Esophagus (tissue), 2 donors: ENCODE data around the gene CES2. TPM values are rescaled to one million over a fixed set of nuclear protein-coding genes. Genes with fewer than 3 reads are reported as not detected.
"Not testable (repeated sequence)": the region's sequence is repeated elsewhere in the genome, so short reads cannot be mapped to it uniquely, and the experiment has no call there.

Source experiments
- H3K27ac ChIP-seq, 2 donors: one replicate each; pipeline ENCODE4 v1.5.1; 2013; ENCODE audit warnings: low read depth in 2 of 2, mild to moderate bottlenecking in 2 of 2, inconsistent platforms in 1 of 2, low read length in 1 of 2, moderate library complexity in 1 of 2
- H3K27me3 ChIP-seq, 2 donors: one replicate each; pipeline ENCODE4 v1.6.1; 2013; ENCODE audit warnings: low read length in 2 of 2, control low read depth in 1 of 2, mild to moderate bottlenecking in 1 of 2; ENCODE audit not compliant: insufficient read depth in 2 of 2, control insufficient read depth in 1 of 2
- H3K36me3 ChIP-seq, 2 donors: one replicate each; pipeline ENCODE4 v1.6.1; 2013; ENCODE audit warnings: low read length in 1 of 2; ENCODE audit not compliant: control insufficient read depth in 2 of 2, insufficient read depth in 2 of 2
- H3K4me1 ChIP-seq, 2 donors: one replicate each; pipeline ENCODE4 v1.6.1; 2013; ENCODE audit warnings: low read length in 1 of 2; ENCODE audit not compliant: control insufficient read depth in 2 of 2, insufficient read depth in 2 of 2
- H3K4me3 ChIP-seq, 2 donors: one replicate each; pipeline ENCODE4 v1.5.1; 2013; ENCODE audit warnings: low read length in 2 of 2, mild to moderate bottlenecking in 2 of 2, low read depth in 1 of 2, moderate library complexity in 1 of 2
- H3K9me3 ChIP-seq, 2 donors: one replicate each; pipeline ENCODE4 v1.6.1; 2013; ENCODE audit warnings: mild to moderate bottlenecking in 2 of 2, low read depth in 1 of 2, low read length in 1 of 2, moderate library complexity in 1 of 2; ENCODE audit not compliant: control insufficient read depth in 2 of 2, insufficient read depth in 1 of 2
- WGBS, 2 donors: extraction: QIAGEN DNeasy Blood & Tissue Kit; methylation state at CpG; one replicate each; pipeline ENCODE4 v1.1.7; 2013; 5-methylcytosine and 5-hydroxymethylcytosine counted together
- polyA plus RNA-seq, 2 donors: library from polyadenylated mRNA; stranded (reverse); fragments of 200-250 nt; gene quantifications; one replicate each; pipeline ENCODE4 v1.2.3, GENCODE V29; 2013
- donor health status: healthy with polysubstance abuse.
- donor health status: Bipolar disorder and iron deficiency.

Gene CES2
- polyA plus RNA-seq, 2 donors, result 120 to 128 TPM

DNA sequence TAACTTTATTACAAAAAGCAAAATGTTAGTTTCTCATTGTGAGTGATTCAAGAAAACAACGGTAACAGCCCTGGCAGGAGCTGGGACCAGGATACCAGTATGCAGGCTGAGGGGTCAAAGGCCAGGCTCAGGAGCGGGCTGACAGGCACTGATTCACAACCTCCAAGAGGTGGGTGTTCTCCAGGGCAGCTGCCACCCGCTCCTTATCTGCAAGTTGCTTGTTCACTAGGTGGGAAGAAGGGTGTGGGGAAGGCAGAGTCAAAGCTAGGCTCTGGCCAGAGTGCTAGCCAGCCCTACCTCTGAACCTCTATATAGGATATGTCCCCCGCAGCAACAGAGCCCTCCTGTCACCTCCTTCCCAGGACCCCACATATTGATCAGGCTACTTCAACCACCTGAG lies 3.2 kb upstream of the CES2 start:
- no peaks in the 10 kb centered on the region for H3K27me3 ChIP-seq
- 84 to 90% methylated on average over 4 of the region's 4 CpGs for WGBS, 2 donors
- H3K4me3 ChIP-seq, result no peak overlapping the region
- H3K9me3 ChIP-seq, result no peaks in the 10 kb centered on the region
- peaks cover 0 to 12% of the 10 kb centered on the region in 2 donors for H3K36me3 ChIP-seq
- peaks cover 11 to 13% of the 10 kb centered on the region in 2 donors for H3K4me1 ChIP-seq
- no peak overlapping the region for H3K27ac ChIP-seq

DNA sequence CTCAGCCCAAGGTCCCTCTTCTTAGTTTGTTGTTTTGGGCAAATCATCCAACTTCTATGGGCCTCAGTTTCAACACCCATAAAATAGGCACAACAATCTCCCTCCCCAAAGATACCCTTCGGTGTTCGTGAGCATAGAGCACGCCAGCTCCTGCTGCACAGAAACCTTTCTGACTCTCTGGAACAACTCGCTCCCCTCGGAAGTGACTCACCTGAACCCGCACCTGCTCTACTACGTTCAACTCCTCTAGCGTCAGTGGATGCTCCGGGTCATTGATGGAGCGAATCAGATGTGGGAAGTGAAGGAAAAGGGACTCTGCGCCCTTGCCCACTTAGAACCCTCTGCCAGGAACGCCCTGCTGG lies 1.6 kb upstream of the CES2 start:
- Histone ChIP-seq H3K27me3 (no peaks in the 10 kb centered on the region), H3K27ac (peak overlapping the region; percentile 96), H3K4me3 (peak overlapping the region; percentile 75), H3K4me1 (peaks cover 7 to 15% of the 10 kb centered on the region in 2 donors), H3K9me3 (no peaks in the 10 kb centered on the region), H3K36me3 (peaks cover 9 to 24% of the 10 kb centered on the region in 2 donors)
- WGBS, 2 donors, result 0 to 2% methylated on average over 12 of the region's 12 CpGs

DNA sequence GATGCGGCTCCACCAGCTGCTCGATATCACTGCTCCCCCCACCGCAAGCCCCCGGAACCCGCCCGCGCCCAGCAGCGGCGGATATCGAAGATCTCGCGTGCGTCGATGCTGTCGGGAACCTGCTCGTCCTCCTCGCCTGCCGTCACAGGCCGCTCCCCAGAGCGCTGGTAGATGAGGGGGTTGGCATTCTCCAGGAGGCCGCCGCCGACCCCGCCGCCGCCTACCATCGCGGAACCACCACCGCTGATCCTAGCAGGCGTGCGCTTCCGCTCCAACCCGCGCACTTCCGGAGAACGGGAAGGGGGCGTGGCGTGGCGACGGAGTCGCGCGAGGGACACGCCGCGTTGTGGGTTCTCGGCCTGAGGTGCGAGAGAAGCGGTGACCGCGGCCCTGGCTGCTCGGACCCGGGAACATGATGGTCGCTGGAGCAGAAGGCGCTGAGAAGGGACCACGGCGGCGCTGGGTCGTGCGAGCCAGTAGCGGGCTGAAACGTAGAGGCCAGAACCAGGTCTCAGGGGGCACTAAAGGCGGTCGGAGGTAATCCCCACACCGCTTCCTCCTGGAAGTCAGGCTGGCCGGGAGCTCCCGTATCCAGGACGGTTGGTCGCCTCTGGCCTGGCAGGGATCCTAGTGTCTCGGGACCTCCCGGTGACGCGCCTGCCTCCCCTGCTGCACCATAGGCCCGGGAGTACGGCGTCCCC lies 1.0 kb upstream of the CES2 start, which contains the start of gene CIAO2B:
Gene CIAO2B (minus strand): TSS at position 265 of the 701 bp plus-strand sequence. CDS start 38 bp downstream, at position 227.
- no peaks in the 10 kb centered on the region for H3K9me3 ChIP-seq
- H3K36me3 ChIP-seq, result peaks cover 9 to 29% of the 10 kb centered on the region in 2 donors
- H3K4me3 ChIP-seq, result peak within 1 kb of the TSS; percentile 75
- 0% methylated on average over 73 to 76 of the region's 76 CpGs for WGBS, 2 donors
- peaks cover 7 to 15% of the 10 kb centered on the region in 2 donors for H3K4me1 ChIP-seq
- H3K27ac ChIP-seq, result peak within 1 kb of the TSS; percentile 96
- no peaks in the 10 kb centered on the region for H3K27me3 ChIP-seq

DNA sequence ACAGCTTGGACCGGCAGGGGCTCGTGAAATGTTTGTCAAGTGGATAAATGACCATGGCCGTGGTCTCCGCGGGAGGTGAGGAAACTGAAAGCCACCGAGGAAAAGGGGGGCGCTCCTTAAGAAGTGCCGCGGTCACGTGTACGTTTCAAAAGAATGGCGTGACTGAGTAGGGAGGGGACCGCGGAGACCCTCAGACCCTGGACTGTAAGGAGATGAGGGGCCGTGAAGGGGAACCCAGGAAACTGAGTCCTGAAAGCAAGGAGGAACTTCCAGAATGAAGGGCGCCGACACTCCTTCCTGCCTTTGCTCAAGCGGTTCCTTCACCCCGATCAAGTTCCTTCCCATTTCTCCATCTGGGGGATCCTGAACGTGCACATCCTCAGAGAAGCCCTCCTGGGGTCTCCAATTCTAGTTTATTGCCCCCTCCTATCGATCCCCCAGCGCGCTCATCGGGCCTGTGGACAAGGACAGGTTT lies 440 bp upstream of the CES2 start:
- Histone ChIP-seq H3K36me3 (peaks cover 9 to 35% of the 10 kb centered on the region in 2 donors), H3K4me3 (peak overlapping the region; percentile 75), H3K27ac (peak overlapping the region; percentile 96), H3K4me1 (peaks cover 7 to 15% of the 10 kb centered on the region in 2 donors)
- not testable (repeated sequence) for H3K27me3 ChIP-seq, H3K9me3 ChIP-seq
- WGBS, 2 donors, result 0 to 2% methylated on average over 18 to 21 of the region's 24 CpGs

DNA sequence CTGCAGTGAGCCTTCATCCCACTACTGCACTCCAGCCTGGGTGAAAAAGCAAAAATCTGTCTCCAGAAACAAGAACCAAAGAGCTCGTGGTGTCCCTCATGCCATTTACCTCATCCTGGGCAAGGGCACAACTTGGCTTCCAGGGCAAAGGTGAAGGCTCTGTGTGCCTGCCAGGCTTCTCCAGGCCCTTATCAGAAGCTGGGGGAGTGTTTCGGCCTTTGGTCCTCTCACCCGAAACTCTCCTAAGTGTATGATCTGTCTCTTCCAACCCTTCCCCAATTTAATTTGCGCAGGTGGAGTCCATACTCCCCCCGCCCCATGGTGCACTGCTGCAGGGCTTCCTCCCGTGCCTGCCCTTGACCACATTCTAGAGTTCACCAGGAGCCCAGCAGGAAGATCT lies 1.1 kb downstream of the CES2 start:
- 70 to 75% methylated on average over 6 of the region's 6 CpGs for WGBS, 2 donors
- Histone ChIP-seq H3K36me3 (peaks cover 21 to 51% of the 10 kb centered on the region in 2 donors), H3K27ac (peak overlapping the region in 1 of 2 donors; percentile 72), H3K9me3 (no peaks in the 10 kb centered on the region), H3K4me1 (peaks cover 7 to 15% of the 10 kb centered on the region in 2 donors), H3K4me3 (peak overlapping the region; percentile 75), H3K27me3 (no peaks in the 10 kb centered on the region)

DNA sequence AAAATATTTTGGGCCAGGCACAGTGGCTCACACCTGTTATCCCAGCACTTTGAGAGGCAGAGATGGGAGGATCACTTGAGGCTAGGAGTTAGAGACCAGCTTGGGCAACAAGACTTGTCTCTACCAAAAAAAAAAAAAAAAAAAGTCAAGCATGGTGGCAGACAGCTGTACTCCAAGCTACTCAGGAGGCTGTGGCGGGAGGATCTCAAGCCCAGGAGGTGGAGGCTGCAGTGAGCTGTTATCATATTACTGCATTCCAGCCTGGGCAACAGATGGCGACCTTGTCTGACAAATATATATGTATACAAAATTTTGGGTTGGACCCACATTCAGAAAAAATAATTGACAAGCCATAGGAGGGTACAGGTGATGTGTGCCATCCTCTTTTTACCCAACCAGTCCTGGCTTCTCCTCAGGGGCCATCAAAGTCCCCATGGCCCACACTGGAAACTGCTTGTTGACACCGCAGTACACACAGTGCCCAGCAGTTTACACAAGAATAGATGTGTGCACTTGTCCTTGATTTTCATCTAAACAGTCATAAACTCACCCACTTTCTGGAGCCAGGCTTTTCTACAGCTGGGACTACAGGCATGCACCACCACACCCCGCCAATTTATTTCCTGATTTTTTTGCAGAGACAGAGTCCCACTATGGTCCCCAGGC lies 1.7 kb downstream of the CES2 start:
- H3K27me3 ChIP-seq, result no peaks in the 10 kb centered on the region
- 79% methylated on average over 4 of the region's 4 CpGs for WGBS, 2 donors
- H3K36me3 ChIP-seq, result peaks cover 26 to 55% of the 10 kb centered on the region in 2 donors
- H3K4me1 ChIP-seq, result peaks cover 7 to 15% of the 10 kb centered on the region in 2 donors
- no peak overlapping the region for H3K27ac ChIP-seq
- H3K4me3 ChIP-seq, result peak overlapping the region in 1 of 2 donors; percentile 75
- no peaks in the 10 kb centered on the region for H3K9me3 ChIP-seq

DNA sequence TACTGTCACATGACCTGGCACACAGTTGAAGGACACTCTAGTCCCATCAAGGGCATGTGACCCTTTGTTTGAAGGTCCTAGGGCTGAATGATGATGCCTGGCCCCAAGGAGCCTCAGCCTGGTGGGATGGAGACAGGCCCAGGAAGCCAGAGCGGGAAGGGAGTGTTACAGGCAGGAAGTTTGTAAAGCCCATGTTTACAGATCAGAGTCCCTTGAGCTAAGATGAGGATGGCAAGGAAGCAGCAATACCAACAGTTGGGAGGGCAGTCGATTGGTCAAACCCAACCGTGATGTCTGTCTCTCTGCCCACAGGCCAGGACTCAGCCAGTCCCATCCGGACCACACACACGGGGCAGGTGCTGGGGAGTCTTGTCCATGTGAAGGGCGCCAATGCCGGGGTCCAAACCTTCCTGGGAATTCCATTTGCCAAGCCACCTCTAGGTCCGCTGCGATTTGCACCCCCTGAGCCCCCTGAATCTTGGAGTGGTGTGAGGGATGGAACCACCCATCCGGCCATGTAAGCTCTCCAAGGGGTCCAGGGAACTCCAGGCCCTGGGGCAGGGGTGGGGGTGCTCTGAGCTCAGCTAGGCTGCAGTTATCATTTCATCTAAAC lies 2.5 kb downstream of the CES2 start:
- peaks cover 34 to 52% of the 10 kb centered on the region in 2 donors for H3K36me3 ChIP-seq
- H3K27me3 ChIP-seq, result no peaks in the 10 kb centered on the region
- no peaks in the 10 kb centered on the region for H3K9me3 ChIP-seq
- H3K4me1 ChIP-seq, result peaks cover 7 to 11% of the 10 kb centered on the region in 2 donors
- no peak overlapping the region for H3K4me3 ChIP-seq
- 92% methylated on average over 10 of the region's 10 CpGs for WGBS, 2 donors
- H3K27ac ChIP-seq, result no peak overlapping the region

DNA sequence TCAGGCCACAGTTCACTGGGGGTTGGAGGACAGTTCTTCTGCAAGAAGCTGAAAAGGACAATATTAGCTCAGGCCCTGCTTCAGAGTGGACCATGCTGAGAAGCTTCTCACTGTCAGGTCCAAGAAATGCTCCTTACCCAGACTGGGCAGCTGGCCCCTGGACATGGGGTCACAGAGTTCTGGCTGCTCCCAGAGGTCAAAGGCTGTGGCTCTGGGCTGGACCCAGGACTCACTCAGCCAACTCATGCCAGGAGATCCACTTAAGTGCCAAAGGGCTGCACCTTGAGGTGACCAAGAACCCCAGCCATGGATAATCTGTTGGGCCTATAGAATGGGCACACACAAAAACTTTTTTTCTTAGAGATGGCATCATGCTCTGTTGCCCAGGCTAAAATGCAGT lies 4.0 kb downstream of the CES2 start:
- Histone ChIP-seq H3K4me1 (peaks cover 5 to 10% of the 10 kb centered on the region in 2 donors), H3K27me3 (no peaks in the 10 kb centered on the region), H3K27ac (no peak overlapping the region), H3K9me3 (no peaks in the 10 kb centered on the region), H3K36me3 (peaks cover 41 to 62% of the 10 kb centered on the region in 2 donors), H3K4me3 (no peak overlapping the region)

DNA sequence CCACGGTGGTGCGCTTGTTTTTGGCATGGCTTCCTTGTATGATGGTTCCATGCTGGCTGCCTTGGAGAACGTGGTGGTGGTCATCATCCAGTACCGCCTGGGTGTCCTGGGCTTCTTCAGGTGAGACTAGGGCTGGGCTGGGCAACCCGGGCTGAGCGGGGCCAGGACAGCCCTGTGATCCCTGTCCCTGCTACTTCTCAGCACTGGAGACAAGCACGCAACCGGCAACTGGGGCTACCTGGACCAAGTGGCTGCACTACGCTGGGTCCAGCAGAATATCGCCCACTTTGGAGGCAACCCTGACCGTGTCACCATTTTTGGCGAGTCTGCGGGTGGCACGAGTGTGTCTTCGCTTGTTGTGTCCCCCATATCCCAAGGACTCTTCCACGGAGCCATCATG lies 4.9 kb downstream of the CES2 start:
- H3K9me3 ChIP-seq, result no peaks in the 10 kb centered on the region
- peaks cover 3 to 9% of the 10 kb centered on the region in 2 donors for H3K4me1 ChIP-seq
- H3K27me3 ChIP-seq, result no peaks in the 10 kb centered on the region
- no peak overlapping the region for H3K4me3 ChIP-seq
- H3K27ac ChIP-seq, result no peak overlapping the region
- WGBS, 2 donors, result 90 to 94% methylated on average over 16 of the region's 16 CpGs
- H3K36me3 ChIP-seq, result peaks cover 41 to 62% of the 10 kb centered on the region in 2 donors
